ENCODE data around the gene MAPRE3.
A peak's percentile ranks its signal among the peaks of the same experiment; 100 is the strongest.
"Not testable (repeated sequence)": the region's sequence is repeated elsewhere in the genome, so short reads cannot be mapped to it uniquely, and the experiment has no call there.

The MAPRE3 gene

DNA sequence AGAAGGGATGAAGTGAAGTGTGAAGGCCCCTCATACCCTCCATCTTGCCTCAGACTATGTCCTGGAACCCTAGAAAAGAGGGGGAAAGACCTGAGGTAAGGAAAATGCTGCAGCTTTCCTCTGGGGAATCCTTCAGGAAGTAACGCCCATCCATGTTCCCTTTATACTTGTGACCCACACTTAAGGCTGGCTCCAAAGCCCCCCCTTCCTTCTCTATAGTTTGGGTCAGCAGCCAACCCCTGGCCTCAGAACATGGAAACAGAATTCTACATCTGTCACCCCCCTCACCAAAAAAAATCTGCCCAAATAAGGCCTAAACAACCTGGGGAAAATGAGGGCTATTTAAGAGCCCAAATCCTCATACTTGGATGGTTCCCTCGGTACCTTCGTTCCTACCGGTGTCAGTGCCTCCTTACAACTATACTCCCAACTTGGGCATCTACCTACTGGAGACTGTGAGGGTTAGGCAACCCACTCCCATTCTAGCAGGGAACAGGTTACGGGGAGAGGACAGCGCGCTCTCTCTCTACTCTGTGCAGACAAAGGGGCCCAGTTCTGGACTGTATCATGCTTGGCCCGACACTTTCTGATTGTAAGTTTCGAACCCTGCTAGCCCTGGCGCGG is 100.3 kb downstream of the MAPRE3 start:
- DNase-seq (ENCODE audit: low read depth in 2 of 2), result no peak

- peak; percentile 82 to 89 for DNase-seq (ENCODE audit: low read depth in 2 of 2)
Measured at GRCh38 chr2:27071277-27071989, 101.0 kb downstream of the MAPRE3 start, which contains the start of gene OST4. OST4 (minus strand) TSS chr2:27071654.

- peak in 1 of 2 donors; percentile 36 for DNase-seq (ENCODE audit: low read depth in 2 of 2)
Measured at GRCh38 chr2:27071990-27072830, 101.8 kb downstream of the MAPRE3 start.

GRCh38 chr2:27072920-27073319 is 102.5 kb downstream of the MAPRE3 start:
- no peak for DNase-seq (ENCODE audit: low read depth in 2 of 2)

- DNase-seq (ENCODE audit: low read depth in 2 of 2), result no peak
Measured at GRCh38 chr2:27073782-27074181, 103.3 kb downstream of the MAPRE3 start.

DNA sequence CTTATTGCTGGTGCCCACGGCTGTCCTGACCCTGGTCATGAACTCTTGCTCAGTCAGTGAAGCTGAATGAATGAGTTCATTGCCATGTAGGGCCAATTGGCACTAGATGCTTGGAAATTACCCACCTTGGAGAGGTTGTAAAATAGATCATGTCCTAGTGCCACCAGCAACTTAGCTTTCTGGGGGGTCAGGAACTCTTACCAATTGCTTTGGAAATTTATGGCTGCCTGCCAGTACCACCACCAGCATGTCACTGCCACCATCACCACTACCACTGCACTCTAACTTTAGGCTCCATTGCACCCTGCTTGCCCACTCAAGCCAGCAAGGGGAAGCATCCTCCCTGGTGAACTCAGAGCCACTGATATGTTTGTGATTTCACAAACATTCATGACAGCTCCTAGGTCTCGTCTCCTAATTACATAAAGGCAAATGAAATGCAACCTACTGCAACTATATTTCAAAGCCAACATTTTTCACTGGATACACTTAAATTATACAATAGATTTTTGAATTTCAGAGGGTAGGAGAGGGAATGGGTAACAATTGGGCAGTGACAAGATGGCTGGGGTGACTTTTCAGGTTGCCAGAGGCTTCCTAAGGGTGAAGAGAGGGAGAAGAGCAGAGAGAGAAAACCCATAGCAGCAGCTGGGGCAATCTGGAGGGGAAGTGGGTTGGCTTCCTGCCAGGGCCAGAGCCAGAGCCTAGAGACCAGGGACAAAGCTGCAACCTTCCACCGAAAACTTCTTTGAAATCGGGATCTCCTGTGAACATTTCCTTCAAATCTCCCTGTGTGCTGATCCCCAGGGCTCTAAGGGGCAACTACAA is 104.5 kb downstream of the MAPRE3 start:
- DNase-seq (ENCODE audit: low read depth in 2 of 2), result peak in 1 of 2 donors; percentile 24

DNA sequence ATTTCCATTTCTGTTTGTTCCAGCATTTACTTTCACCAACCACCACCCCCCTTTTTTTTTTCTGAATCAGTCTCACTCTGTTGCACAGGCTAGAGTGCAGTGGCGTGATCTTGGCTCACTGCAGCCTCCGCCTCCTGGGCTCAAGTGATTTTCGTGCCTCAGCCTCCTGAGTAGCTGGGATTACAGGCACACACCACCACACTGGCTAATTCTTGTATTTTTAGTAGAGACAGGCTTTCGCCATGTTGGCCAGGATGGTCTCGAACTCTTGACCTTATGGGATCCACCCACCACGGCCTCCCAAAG is 105.1 kb downstream of the MAPRE3 start:
- DNase-seq (ENCODE audit: low read depth in 2 of 2), result not testable (repeated sequence)

DNA sequence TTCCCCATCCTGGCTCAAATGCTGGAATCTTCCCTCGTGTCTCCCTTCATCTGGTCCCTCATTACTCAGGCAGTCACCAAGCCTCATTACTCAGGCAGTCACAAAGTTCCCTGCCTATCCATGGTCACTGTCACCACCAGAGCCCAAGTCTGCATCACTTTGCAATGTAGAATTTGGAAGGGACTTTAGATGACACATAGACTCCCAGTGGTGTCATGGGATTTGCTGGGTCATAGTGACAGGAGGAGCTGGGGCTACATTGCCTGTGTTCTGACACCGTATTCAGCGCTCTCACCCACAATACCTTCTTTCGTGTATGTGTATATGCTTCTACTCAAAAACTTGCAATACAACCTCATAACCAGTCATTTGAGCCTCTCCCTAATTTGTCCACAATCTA is 105.9 kb downstream of the MAPRE3 start:
- DNase-seq (ENCODE audit: low read depth in 2 of 2), result no peak

All from stimulated activated CD4-positive, alpha-beta T cell treated with anti-CD3 and anti-CD28 coated beads, Interleukin-4, amount 100 ng/mL, for 48 hours (primary cell).